ENCODE results near the gene BAX.
"Not testable (repeated sequence)": the region's sequence is repeated elsewhere in the genome, so short reads cannot be mapped to it uniquely, and the experiment has no call there.

The BAX gene

GRCh38 chr19:48954595-48955307 lies at the start of gene BAX:
Gene BAX (plus strand): TSS chr19:48954875. CDS start chr19:48954929, 54 bp downstream.
- peak; percentile 89 to 93 (median 92) for DNase-seq (ENCODE audit: low read depth in 2 of 3, low spot score in 2 of 3)

- no peak for DNase-seq (ENCODE audit: low read depth in 2 of 3, low spot score in 2 of 3)
These were observed 49.0 kb upstream of the BAX start for GRCh38 chr19:48905664-48906063.

GRCh38 chr19:48906324-48906723 lies 48.4 kb upstream of the BAX start:
- DNase-seq (ENCODE audit: low read depth in 2 of 3, low spot score in 2 of 3) = no peak

GRCh38 chr19:48907671-48908070 lies 47.0 kb upstream of the BAX start:
- DNase-seq (ENCODE audit: low read depth in 2 of 3, low spot score in 2 of 3) = no peak

- not testable (repeated sequence) for DNase-seq (ENCODE audit: low read depth in 2 of 3, low spot score in 2 of 3)
These were observed 45.1 kb upstream of the BAX start for GRCh38 chr19:48909424-48910077.

- no peak for DNase-seq (ENCODE audit: low read depth in 2 of 3, low spot score in 2 of 3)
These were observed 43.9 kb upstream of the BAX start for GRCh38 chr19:48910803-48911202.

GRCh38 chr19:48913114-48913889 lies 41.4 kb upstream of the BAX start:
- DNase-seq (ENCODE audit: low read depth in 2 of 3, low spot score in 2 of 3) = no peak

GRCh38 chr19:48914181-48914580 lies 40.5 kb upstream of the BAX start:
- no peak for DNase-seq (ENCODE audit: low read depth in 2 of 3, low spot score in 2 of 3)

GRCh38 chr19:48915757-48916156 lies 38.9 kb upstream of the BAX start:
- no peak for DNase-seq (ENCODE audit: low read depth in 2 of 3, low spot score in 2 of 3)

- DNase-seq (ENCODE audit: low read depth in 2 of 3, low spot score in 2 of 3) = no peak
These were observed 36.6 kb upstream of the BAX start for GRCh38 chr19:48918071-48918470.

GRCh38 chr19:48918801-48919247 lies 35.9 kb upstream of the BAX start:
- no peak for DNase-seq (ENCODE audit: low read depth in 2 of 3, low spot score in 2 of 3)

- not testable (repeated sequence) for DNase-seq (ENCODE audit: low read depth in 2 of 3, low spot score in 2 of 3)
These were observed 35.4 kb upstream of the BAX start for GRCh38 chr19:48919271-48919670.

GRCh38 chr19:48920949-48921348 lies 33.7 kb upstream of the BAX start:
- DNase-seq (ENCODE audit: low read depth in 2 of 3, low spot score in 2 of 3) = no peak

GRCh38 chr19:48921721-48922500 lies 32.8 kb upstream of the BAX start:
- no peak for DNase-seq (ENCODE audit: low read depth in 2 of 3, low spot score in 2 of 3)

- no peak for DNase-seq (ENCODE audit: low read depth in 2 of 3, low spot score in 2 of 3)
These were observed 31.9 kb upstream of the BAX start for GRCh38 chr19:48922548-48923490.

- DNase-seq (ENCODE audit: low read depth in 2 of 3, low spot score in 2 of 3) = no peak
These were observed 29.3 kb upstream of the BAX start for GRCh38 chr19:48925240-48925843.

GRCh38 chr19:48925890-48926289 lies 28.8 kb upstream of the BAX start:
- DNase-seq (ENCODE audit: low read depth in 2 of 3, low spot score in 2 of 3) = not testable (repeated sequence)

GRCh38 chr19:48926909-48927308 lies 27.8 kb upstream of the BAX start:
- DNase-seq (ENCODE audit: low read depth in 2 of 3, low spot score in 2 of 3) = no peak

GRCh38 chr19:48927692-48928091 lies 27.0 kb upstream of the BAX start:
- not testable (repeated sequence) for DNase-seq (ENCODE audit: low read depth in 2 of 3, low spot score in 2 of 3)
